Measurements from ENCODE around the gene RBM48. TPM values are rescaled to one million over a fixed set of nuclear protein-coding genes. Genes with fewer than 3 reads are reported as not detected.

Gene RBM48
- total and polyA plus RNA-seq, 2 donors from 2014 or later = 7.4 to 14.4 TPM

DNA sequence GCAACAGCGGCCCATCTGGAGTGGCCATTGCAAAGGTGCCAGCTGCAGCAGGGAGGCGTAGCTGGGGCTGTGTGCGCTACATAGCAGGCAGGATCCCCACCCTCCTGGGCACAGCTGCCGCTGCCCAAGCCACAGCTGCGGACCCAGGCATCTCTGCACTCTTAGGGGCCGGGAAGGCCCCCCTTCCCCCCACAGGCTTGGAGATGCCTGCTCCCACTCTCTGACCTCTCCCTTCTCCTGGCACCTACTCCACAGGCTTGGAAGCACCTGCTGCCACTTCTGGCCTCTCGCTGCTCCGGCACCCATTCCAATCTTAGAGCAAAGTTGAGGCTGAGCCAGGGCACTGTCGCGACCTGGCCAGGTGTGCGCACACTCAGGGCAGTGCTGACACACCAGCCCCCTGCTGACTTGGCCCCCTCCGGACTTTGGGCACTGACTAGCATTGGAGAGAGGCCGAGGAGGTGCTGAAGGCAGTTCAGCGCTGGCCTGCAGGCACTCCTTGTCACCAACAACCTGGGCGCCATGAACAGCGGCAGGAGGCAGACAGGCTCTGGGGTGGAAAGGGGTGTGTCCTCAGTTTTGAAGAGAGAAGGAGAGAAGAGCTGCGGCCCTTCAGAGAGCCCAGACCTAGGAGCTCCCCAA is 18.4 kb downstream of the RBM48 start:
- no peak overlapping the region for H3K4me3 ChIP-seq (ENCODE audit: low read length in 3 of 3)
- DNase-seq (no peak), FAIRE-seq (no peak)
- TF ChIP-seq, protein P1, sequence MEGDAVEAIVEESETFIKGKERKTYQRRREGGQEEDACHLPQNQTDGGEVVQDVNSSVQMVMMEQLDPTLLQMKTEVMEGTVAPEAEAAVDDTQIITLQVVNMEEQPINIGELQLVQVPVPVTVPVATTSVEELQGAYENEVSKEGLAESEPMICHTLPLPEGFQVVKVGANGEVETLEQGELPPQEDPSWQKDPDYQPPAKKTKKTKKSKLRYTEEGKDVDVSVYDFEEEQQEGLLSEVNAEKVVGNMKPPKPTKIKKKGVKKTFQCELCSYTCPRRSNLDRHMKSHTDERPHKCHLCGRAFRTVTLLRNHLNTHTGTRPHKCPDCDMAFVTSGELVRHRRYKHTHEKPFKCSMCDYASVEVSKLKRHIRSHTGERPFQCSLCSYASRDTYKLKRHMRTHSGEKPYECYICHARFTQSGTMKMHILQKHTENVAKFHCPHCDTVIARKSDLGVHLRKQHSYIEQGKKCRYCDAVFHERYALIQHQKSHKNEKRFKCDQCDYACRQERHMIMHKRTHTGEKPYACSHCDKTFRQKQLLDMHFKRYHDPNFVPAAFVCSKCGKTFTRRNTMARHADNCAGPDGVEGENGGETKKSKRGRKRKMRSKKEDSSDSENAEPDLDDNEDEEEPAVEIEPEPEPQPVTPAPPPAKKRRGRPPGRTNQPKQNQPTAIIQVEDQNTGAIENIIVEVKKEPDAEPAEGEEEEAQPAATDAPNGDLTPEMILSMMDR (IDR thresholded peaks at IDR 0.05; ENCODE audit: borderline replicate concordance, extremely low read depth, insufficient read depth) = no peak
- H3K27me3 ChIP-seq (ENCODE audit: control insufficient read depth, insufficient read depth, low read length) = no peaks in the 10 kb centered on the region
- no peaks in the 10 kb centered on the region for H3K4me1 ChIP-seq (ENCODE audit: control insufficient read depth in 2 of 3, insufficient read depth in 2 of 3, low read depth in 1 of 3, low read length in 3 of 3)
- H3K27ac ChIP-seq (ENCODE audit: low read depth in 2 of 2, low read length in 2 of 2) = no peak overlapping the region
- intact Hi-C loops (cut with DNase I) = no loop called here
- no peaks in the 10 kb centered on the region for H3K36me3 ChIP-seq (ENCODE audit: control insufficient read depth in 2 of 3, insufficient read depth in 3 of 3, low read length in 3 of 3)
- H3K9ac ChIP-seq (ENCODE audit: low read length in 3 of 3) = no peak overlapping the region
- no peaks in the 10 kb centered on the region for H3K9me3 ChIP-seq (ENCODE audit: control insufficient read depth in 2 of 3, insufficient read depth in 1 of 3, low read length in 3 of 3)

DNA sequence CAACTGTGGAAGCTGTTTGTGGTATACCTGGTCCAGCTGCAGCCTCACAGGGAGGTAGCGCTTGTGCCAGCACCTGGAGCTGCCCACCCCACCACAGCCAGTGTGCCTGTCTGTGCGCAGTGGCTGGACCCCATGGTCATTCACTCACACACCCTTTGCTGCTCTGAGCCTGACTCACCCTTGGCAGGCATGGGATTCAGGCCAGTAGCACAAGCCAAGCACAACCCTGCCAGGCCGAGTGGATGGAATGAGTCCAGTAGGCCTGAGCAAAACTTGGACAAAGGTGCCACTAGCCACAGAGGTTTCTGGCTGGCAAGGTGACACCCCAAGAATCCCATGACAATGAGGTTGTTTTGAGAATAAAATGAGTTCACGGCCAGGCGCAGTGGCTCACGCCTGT is 19.0 kb downstream of the RBM48 start:
- FAIRE-seq = no peak
- intact Hi-C loops (cut with DNase I) = no loop called here
- Histone ChIP-seq H3K36me3 (ENCODE audit: control insufficient read depth in 2 of 3, insufficient read depth in 3 of 3, low read length in 3 of 3) (no peaks in the 10 kb centered on the region), H3K9ac (ENCODE audit: low read length in 3 of 3) (no peak overlapping the region), H3K27ac (ENCODE audit: low read depth in 2 of 2, low read length in 2 of 2) (no peak overlapping the region), H3K9me3 (ENCODE audit: control insufficient read depth in 2 of 3, insufficient read depth in 1 of 3, low read length in 3 of 3) (no peaks in the 10 kb centered on the region), H3K4me1 (ENCODE audit: control insufficient read depth in 2 of 3, insufficient read depth in 2 of 3, low read depth in 1 of 3, low read length in 3 of 3) (no peaks in the 10 kb centered on the region), H3K27me3 (ENCODE audit: control insufficient read depth, insufficient read depth, low read length) (no peaks in the 10 kb centered on the region), H3K4me3 (ENCODE audit: low read length in 3 of 3) (no peak overlapping the region)
- TF ChIP-seq, protein P1 (IDR thresholded peaks at IDR 0.05; ENCODE audit: borderline replicate concordance, extremely low read depth, insufficient read depth) = no peak
- DNase-seq = no peak

DNA sequence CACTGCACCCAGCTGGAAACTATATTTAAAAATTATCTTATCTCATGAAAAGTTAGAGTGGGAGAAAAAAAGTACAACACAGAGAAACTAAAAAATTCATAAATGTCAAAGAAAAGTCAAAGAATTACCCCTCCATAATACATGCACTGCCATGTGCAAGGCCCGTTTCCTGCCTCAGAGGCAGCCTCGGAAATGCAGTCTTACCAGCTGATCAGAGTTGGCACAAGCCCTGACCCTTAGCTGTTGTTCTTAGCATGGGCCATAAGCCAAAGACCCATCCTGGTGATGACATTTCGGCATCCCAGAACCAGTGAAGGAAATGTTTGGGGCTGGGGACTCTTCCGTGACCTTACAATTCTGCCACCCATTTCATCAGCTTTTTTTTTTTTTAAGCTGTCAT is 21.6 kb downstream of the RBM48 start:
- Histone ChIP-seq H3K9me3 (ENCODE audit: control insufficient read depth in 2 of 3, insufficient read depth in 1 of 3, low read length in 3 of 3) (no peaks in the 10 kb centered on the region), H3K4me1 (ENCODE audit: control insufficient read depth in 2 of 3, insufficient read depth in 2 of 3, low read depth in 1 of 3, low read length in 3 of 3) (no peaks in the 10 kb centered on the region), H3K27me3 (ENCODE audit: control insufficient read depth, insufficient read depth, low read length) (no peaks in the 10 kb centered on the region), H3K4me3 (ENCODE audit: low read length in 3 of 3) (no peak overlapping the region), H3K27ac (ENCODE audit: low read depth in 2 of 2, low read length in 2 of 2) (no peak overlapping the region), H3K36me3 (ENCODE audit: control insufficient read depth in 2 of 3, insufficient read depth in 3 of 3, low read length in 3 of 3) (no peaks in the 10 kb centered on the region), H3K9ac (ENCODE audit: low read length in 3 of 3) (no peak overlapping the region)
- no peak for DNase-seq
- no peak for FAIRE-seq
- intact Hi-C loops (cut with DNase I) = no loop called here
- TF ChIP-seq, protein P1 (IDR thresholded peaks at IDR 0.05; ENCODE audit: borderline replicate concordance, extremely low read depth, insufficient read depth) = no peak

DNA sequence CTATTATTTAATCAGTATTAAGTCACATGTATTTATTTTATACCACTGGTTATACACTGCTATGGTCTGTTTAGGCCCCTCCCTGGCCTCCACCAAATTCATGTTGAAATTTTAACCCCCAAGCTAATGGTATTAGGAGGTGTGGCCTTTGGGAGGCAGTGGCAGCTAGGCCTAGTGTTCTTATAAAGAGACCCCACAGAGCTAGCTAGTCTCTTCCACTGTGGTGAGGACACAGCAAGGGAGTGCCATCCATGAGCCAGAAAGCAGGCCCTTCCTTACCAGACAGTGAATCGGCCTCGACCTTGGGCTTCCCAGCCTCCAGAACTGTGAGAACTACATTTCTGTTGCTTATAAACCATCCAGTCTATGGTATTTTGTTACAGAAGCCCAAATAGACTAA is 28.7 kb downstream of the RBM48 start:
- TF ChIP-seq, protein P1 (IDR thresholded peaks at IDR 0.05; ENCODE audit: borderline replicate concordance, extremely low read depth, insufficient read depth) = no peak

More for the DNA sequence above, 28.7 kb downstream of the RBM48 start:
- Histone ChIP-seq H3K4me3 (ENCODE audit: low read length in 3 of 3) (no peak overlapping the region), H3K4me1 (ENCODE audit: control insufficient read depth in 2 of 3, insufficient read depth in 2 of 3, low read depth in 1 of 3, low read length in 3 of 3) (no peaks in the 10 kb centered on the region), H3K27ac (ENCODE audit: low read depth in 2 of 2, low read length in 2 of 2) (no peak overlapping the region), H3K9ac (ENCODE audit: low read length in 3 of 3) (no peak overlapping the region), H3K27me3 (ENCODE audit: control insufficient read depth, insufficient read depth, low read length) (no peaks in the 10 kb centered on the region), H3K36me3 (ENCODE audit: control insufficient read depth in 2 of 3, insufficient read depth in 3 of 3, low read length in 3 of 3) (peaks cover 0 to 2% (median 0%) of the 10 kb centered on the region in 3 donors), H3K9me3 (ENCODE audit: control insufficient read depth in 2 of 3, insufficient read depth in 1 of 3, low read length in 3 of 3) (no peaks in the 10 kb centered on the region)
- DNase-seq (no peak), FAIRE-seq (no peak)
- intact Hi-C loops (cut with DNase I) = no loop called here

Data from kidney (tissue), 14 donors.